ENCODE measurements around the gene DNAJC5.

GRCh38 chr20:63861365-63861934 is 33.5 kb upstream of the DNAJC5 start, which contains the start of gene ABHD16B:
- no peak for TF ChIP-seq EP300 (IDR thresholded peaks at IDR 0.05)
- TF ChIP-seq CTCF (IDR thresholded peaks at IDR 0.05) = no peak
